ENCODE results near the gene MTHFD2.

DNA sequence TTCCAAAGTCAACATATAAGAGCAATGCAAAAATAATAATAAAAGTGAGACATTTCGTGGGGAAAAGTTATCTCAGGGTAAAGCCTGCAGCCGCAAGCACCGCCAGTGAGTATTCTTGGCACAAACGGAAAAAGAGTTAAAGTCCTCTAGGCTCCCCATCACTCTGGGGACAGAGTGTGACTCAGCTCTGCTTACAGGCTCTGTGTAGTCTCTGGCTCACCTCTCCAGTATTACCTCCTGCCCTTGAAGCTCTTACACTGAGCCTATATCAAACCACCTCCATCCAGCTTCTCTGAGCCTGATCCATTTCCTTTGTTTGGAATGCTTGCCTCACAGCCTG, 55.5 kb downstream of the MTHFD2 start:
- TF ChIP-seq, protein P1, sequence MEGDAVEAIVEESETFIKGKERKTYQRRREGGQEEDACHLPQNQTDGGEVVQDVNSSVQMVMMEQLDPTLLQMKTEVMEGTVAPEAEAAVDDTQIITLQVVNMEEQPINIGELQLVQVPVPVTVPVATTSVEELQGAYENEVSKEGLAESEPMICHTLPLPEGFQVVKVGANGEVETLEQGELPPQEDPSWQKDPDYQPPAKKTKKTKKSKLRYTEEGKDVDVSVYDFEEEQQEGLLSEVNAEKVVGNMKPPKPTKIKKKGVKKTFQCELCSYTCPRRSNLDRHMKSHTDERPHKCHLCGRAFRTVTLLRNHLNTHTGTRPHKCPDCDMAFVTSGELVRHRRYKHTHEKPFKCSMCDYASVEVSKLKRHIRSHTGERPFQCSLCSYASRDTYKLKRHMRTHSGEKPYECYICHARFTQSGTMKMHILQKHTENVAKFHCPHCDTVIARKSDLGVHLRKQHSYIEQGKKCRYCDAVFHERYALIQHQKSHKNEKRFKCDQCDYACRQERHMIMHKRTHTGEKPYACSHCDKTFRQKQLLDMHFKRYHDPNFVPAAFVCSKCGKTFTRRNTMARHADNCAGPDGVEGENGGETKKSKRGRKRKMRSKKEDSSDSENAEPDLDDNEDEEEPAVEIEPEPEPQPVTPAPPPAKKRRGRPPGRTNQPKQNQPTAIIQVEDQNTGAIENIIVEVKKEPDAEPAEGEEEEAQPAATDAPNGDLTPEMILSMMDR (conservative IDR thresholded peaks at IDR 0.05 in 1 of 2, IDR thresholded peaks at IDR 0.05 in 1 of 2; ENCODE audit: extremely low read depth in 1 of 2, insufficient read depth in 1 of 2, low read depth in 1 of 2, low read length in 2 of 2) = no peak
- TF ChIP-seq EZH2 (IDR thresholded peaks at IDR 0.05; ENCODE audit: borderline replicate concordance, low read length) = no peak

All from mammary epithelial cell (primary cell).